ENCODE measurements around the gene TDRD12. TPM values are rescaled to one million over a fixed set of nuclear protein-coding genes. Genes with fewer than 3 reads are reported as not detected.
A peak's percentile ranks its signal among the peaks of the same experiment; 100 is the strongest.
"Not testable (repeated sequence)": the region's sequence is repeated elsewhere in the genome, so short reads cannot be mapped to it uniquely, and the experiment has no call there.

Gene TDRD12
- total RNA-seq, 2 experiments from 2014 or later: 0.14 to 0.22 TPM

GRCh38 chr19:32694316-32694715, 25.3 kb upstream of the TDRD12 start:
- H3K9me3 Mint-ChIP-seq; H3K27me3 ChIP-seq (ENCODE audit: control insufficient read depth in 1 of 2, insufficient read depth in 2 of 2, low read length in 2 of 2); H3K9me3 ChIP-seq (ENCODE audit: control insufficient read depth in 1 of 2, insufficient read depth in 1 of 2, low read length in 2 of 2); H3K27me3 Mint-ChIP-seq; H3K27ac ChIP-seq (ENCODE audit: low read depth in 1 of 2, low read length in 2 of 2); DNase-seq; ATAC-seq (ENCODE audit: poor library complexity); CTCF ChIA-PET: not testable (repeated sequence)
- H3K36me3 Mint-ChIP-seq (ENCODE audit: low read depth): peaks cover 56% of the 10 kb centered on the region
- peaks cover 17% of the 10 kb centered on the region for H3K36me3 ChIP-seq (ENCODE audit: insufficient read depth, low read length)
- H3K4me1 Mint-ChIP-seq (ENCODE audit: low read depth): peaks cover 70% of the 10 kb centered on the region
- POLR2A ChIA-PET: interaction anchor here (1.1 to 1.9 kb wide), 2 partner anchors 19 to 466 kb away, joined by 3 to 15 read pairs; partner anchors contain the start of genes ANKRD27 and RGS9BP
- peak overlapping the region; percentile 96 for H3K4me3 Mint-ChIP-seq
- peak overlapping the region; percentile 80 for H3K27ac Mint-ChIP-seq
- intact Hi-C loops (cut with DNase I, micrococcal nuclease): loop anchor here (5.0 to 10.0 kb wide), 3 partner anchors 50 to 283 kb away; partner anchors contain the start of gene PDCD5 (in 1 of the 2)
- peak overlapping the region; percentile 30 for H3K4me3 ChIP-seq (ENCODE audit: low read length)
- H3K4me1 ChIP-seq (ENCODE audit: insufficient read depth, low read length): peaks cover 47% of the 10 kb centered on the region

DNA sequence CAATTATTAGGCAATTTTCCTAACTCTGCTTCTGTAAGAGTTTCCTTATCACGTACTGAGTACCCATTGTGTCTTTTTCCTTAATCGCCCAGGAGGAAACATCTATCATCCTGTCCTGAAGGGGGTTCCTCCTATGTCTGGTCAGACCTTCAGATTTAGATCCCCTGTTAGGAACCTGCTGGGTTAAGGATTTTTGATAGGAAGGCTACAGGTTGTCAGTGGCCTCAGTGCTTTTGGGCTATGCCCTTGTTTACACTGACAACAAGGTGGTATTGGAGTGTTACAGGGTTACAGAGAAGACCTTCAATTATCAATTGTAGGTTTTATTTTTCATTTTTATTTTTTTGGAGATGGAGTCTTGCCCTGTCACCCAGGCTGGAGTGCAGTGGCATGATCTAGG, 24.7 kb upstream of the TDRD12 start:
- Histone ChIP-seq H3K36me3 (ENCODE audit: insufficient read depth, low read length) (peaks cover 22% of the 10 kb centered on the region), H3K4me1 (ENCODE audit: insufficient read depth, low read length) (peaks cover 47% of the 10 kb centered on the region)
- CTCF ChIA-PET; H3K4me3 ChIP-seq (ENCODE audit: low read length); H3K9me3 Mint-ChIP-seq; H3K27me3 Mint-ChIP-seq; H3K27ac ChIP-seq (ENCODE audit: low read depth in 1 of 2, low read length in 2 of 2); H3K27me3 ChIP-seq (ENCODE audit: control insufficient read depth in 1 of 2, insufficient read depth in 2 of 2, low read length in 2 of 2); DNase-seq; ATAC-seq (ENCODE audit: poor library complexity); POLR2A ChIA-PET; H3K9me3 ChIP-seq (ENCODE audit: control insufficient read depth in 1 of 2, insufficient read depth in 1 of 2, low read length in 2 of 2): not testable (repeated sequence)
- H3K4me1 Mint-ChIP-seq (ENCODE audit: low read depth): peaks cover 73% of the 10 kb centered on the region
- intact Hi-C loops (cut with DNase I, micrococcal nuclease): loop anchor here (5.0 to 10.0 kb wide), 3 partner anchors 50 to 282 kb away; partner anchors contain the start of gene PDCD5 (in 1 of the 2)
- peaks cover 61% of the 10 kb centered on the region for H3K36me3 Mint-ChIP-seq (ENCODE audit: low read depth)
- peak overlapping the region; percentile 80 for H3K27ac Mint-ChIP-seq
- H3K4me3 Mint-ChIP-seq: peak overlapping the region; percentile 96

DNA sequence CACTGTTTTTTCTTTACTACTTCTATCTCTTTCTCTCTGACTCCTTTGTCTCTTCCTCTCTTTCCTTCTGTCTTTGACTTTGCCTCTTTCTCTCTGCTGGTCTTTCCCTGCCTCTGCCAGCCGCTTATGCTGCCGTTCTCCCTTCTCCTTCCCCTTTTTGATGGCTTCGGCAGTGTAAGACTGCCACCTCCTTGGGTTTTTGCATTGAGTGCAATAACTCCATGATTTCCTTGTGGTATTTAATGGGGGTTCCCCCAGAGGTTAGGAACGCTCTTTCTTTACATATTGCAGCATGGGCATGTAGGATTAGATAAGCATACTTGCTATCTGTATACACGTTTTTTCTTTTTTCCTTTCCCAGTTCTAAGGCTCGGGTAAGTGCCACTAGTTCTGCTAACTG, 24.1 kb upstream of the TDRD12 start:
- Histone ChIP-seq H3K36me3 (ENCODE audit: insufficient read depth, low read length) (peaks cover 25% of the 10 kb centered on the region), H3K4me1 (ENCODE audit: insufficient read depth, low read length) (peaks cover 46% of the 10 kb centered on the region)
- H3K4me3 ChIP-seq (ENCODE audit: low read length); H3K9me3 Mint-ChIP-seq; H3K27ac ChIP-seq (ENCODE audit: low read depth in 1 of 2, low read length in 2 of 2); H3K9me3 ChIP-seq (ENCODE audit: control insufficient read depth in 1 of 2, insufficient read depth in 1 of 2, low read length in 2 of 2); H3K27me3 Mint-ChIP-seq; CTCF ChIA-PET; H3K27me3 ChIP-seq (ENCODE audit: control insufficient read depth in 1 of 2, insufficient read depth in 2 of 2, low read length in 2 of 2); POLR2A ChIA-PET; ATAC-seq (ENCODE audit: poor library complexity): not testable (repeated sequence)
- H3K4me1 Mint-ChIP-seq (ENCODE audit: low read depth): peaks cover 70% of the 10 kb centered on the region
- peaks cover 68% of the 10 kb centered on the region for H3K36me3 Mint-ChIP-seq (ENCODE audit: low read depth)
- H3K4me3 Mint-ChIP-seq: peak overlapping the region; percentile 70
- intact Hi-C loops (cut with DNase I, micrococcal nuclease): loop anchor here in 1 of 2 experiments (10.0 kb wide), 1 partner anchor 49 kb away; no protein-coding TSS in a partner anchor
- peak overlapping the region; percentile 15 for H3K27ac Mint-ChIP-seq
- peak in 1 of 14 experiments; percentile 31 for DNase-seq

GRCh38 chr19:32696771-32697170, 22.8 kb upstream of the TDRD12 start:
- H3K36me3 Mint-ChIP-seq (ENCODE audit: low read depth): peaks cover 80% of the 10 kb centered on the region

GRCh38 chr19:32700129-32700528, 19.4 kb upstream of the TDRD12 start:
- H3K27me3 Mint-ChIP-seq; DNase-seq; H3K9me3 Mint-ChIP-seq; ATAC-seq (ENCODE audit: poor library complexity); intact Hi-C loops (cut with DNase I, micrococcal nuclease); H3K4me1 ChIP-seq (ENCODE audit: insufficient read depth, low read length); H3K27me3 ChIP-seq (ENCODE audit: control insufficient read depth in 1 of 2, insufficient read depth in 2 of 2, low read length in 2 of 2); H3K27ac ChIP-seq (ENCODE audit: low read depth in 1 of 2, low read length in 2 of 2); H3K4me3 ChIP-seq (ENCODE audit: low read length); H3K27ac Mint-ChIP-seq: not testable (repeated sequence)
- Mint-ChIP-seq H3K36me3 (ENCODE audit: low read depth) (peaks cover 92% of the 10 kb centered on the region), H3K4me3 (peak overlapping the region; percentile 11), H3K4me1 (ENCODE audit: low read depth) (peaks cover 47% of the 10 kb centered on the region)
- POLR2A ChIA-PET: interaction anchor here (1.2 kb wide), 1 partner anchor 24 kb away, joined by 5 read pairs; no protein-coding TSS in a partner anchor
- H3K9me3 ChIP-seq (ENCODE audit: control insufficient read depth in 1 of 2, insufficient read depth in 1 of 2, low read length in 2 of 2): peaks cover 11 to 25% of the 10 kb centered on the region in 2 experiments
- H3K36me3 ChIP-seq (ENCODE audit: insufficient read depth, low read length): peaks cover 29% of the 10 kb centered on the region
- CTCF ChIA-PET: interaction anchor here (0.6 kb wide), 1 partner anchor 483 kb away, joined by 4 read pairs; no protein-coding TSS in a partner anchor

More at GRCh38 chr19:32696771-32697170, 22.8 kb upstream of the TDRD12 start:
- intact Hi-C loops (cut with DNase I, micrococcal nuclease): loop anchor here in 1 of 2 experiments (10.0 kb wide), 1 partner anchor 48 kb away; no protein-coding TSS in a partner anchor
- DNase-seq: peak in 2 of 14 experiments; percentile 34 to 37
- H3K4me3 ChIP-seq (ENCODE audit: low read length); H3K27ac Mint-ChIP-seq; POLR2A ChIA-PET; CTCF ChIA-PET; H3K27ac ChIP-seq (ENCODE audit: low read depth in 1 of 2, low read length in 2 of 2); H3K27me3 Mint-ChIP-seq; ATAC-seq (ENCODE audit: poor library complexity); H3K27me3 ChIP-seq (ENCODE audit: control insufficient read depth in 1 of 2, insufficient read depth in 2 of 2, low read length in 2 of 2); H3K4me3 Mint-ChIP-seq; H3K9me3 Mint-ChIP-seq; H3K9me3 ChIP-seq (ENCODE audit: control insufficient read depth in 1 of 2, insufficient read depth in 1 of 2, low read length in 2 of 2): not testable (repeated sequence)
- peaks cover 68% of the 10 kb centered on the region for H3K4me1 Mint-ChIP-seq (ENCODE audit: low read depth)
- peaks cover 25% of the 10 kb centered on the region for H3K36me3 ChIP-seq (ENCODE audit: insufficient read depth, low read length)
- H3K4me1 ChIP-seq (ENCODE audit: insufficient read depth, low read length): peaks cover 34% of the 10 kb centered on the region
